ENCODE results near the gene SLC22A17.

SLC22A17 gene

GRCh38 chr14:23306412-23307145 lies 46.1 kb downstream of the SLC22A17 start, which contains the start of gene BCL2L2:
TSS of gene BCL2L2 (plus strand) at chr14:23306833. CDS start at chr14:23307768, 935 bp downstream.
- DNase-seq = no peak

DNA sequence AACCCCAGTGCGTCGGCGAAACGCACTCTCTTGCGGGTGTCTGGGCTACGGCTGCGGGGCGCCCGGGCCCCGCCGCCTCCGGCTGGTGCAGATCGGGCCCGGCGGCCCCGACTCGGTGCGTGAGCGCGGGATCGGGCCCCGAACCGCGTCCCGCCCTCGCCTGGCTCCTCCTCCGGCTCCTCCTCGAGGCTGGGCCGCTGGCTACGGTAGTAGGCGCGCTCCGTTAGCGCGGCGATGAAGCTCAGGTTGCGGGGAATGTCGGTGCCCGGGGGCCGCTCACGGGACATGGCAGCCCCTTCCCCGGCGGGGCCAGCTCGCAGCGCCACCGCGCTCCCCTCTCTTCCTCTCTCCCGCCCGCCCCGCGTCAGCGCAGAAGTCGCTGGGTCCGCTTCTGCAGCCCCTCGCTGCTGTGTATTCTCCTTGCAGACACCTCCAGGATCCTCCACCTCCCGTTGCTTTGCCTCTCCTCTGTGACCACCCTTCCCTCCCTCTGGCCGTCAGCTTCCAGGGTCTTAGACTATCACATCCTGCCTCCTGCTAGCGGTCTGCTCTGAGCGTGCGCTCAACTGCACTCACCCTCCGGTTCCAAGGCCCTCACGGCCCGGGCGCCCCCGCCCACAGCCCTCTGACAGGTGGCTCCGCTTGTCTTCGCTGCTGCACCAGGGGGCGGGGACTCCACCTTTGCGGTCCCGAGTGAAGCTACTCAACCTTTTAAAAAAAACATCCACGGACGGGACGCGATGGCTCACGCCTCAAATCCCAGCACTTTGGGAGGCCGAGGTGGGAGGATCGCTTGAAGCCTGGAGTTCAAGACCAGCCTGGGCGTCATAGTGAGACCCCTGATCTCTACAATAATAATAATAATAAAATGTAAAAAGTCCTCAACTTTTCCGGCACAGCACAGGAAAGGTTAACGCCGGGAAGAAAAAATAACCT lies 50.1 kb downstream of the SLC22A17 start, which contains the start of gene PPP1R3E:
Gene PPP1R3E, minus strand, starts transcription at position 570 of the 936 bp plus-strand sequence. Its CDS starts 283 bp downstream, at position 287.
- peak; percentile 83 for DNase-seq

DNA sequence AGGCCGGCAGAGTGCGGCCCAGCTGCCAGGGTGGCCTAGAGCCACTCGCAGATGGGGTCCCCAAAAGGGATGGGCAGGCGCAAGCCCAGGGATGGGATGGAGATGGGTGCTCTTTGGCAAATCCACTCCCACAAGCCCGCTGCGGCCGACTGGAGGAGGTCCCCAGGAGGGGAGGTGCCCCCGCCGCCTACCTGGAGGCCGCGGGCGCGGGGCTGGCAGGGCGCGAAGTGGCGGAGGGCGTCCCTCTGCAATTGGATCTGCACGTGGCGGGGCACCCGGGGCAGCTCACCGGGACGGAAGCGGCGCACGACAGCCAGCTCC lies 50.8 kb downstream of the SLC22A17 start:
- peak; percentile 58 for DNase-seq

DNA sequence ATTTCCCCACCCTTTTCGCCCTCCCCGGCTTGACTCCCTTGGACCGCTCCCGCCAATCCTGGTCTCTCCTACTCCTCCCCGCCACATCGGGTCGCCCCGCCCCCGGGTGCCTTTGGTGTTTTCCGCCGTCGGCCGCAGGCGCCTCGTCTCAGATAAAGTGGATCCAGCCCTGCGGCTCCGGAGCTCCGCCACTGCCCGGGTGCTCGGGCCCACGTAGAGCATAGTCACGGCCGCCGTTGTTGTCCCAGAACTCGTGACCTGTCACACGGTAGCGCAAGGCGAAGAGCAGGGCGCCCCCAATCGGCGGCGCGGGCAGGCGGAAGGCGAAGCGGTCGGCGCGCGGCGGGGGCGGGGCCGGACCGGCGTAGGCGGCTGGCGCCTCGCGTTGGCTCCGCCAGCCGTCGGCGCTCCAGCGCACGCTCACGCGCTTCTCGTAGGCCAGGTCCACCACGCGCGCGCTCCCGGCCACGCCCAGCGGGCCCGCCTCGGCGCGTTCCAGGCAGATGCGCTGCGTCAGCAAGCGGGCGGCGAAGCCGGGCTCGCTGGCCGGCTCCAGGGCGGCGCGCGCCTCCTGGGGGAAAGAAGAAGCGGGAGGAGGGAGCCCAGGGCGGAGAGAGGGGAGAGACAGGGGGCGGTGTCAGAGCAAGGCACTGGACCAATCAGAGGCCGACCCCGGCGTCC lies 51.3 kb downstream of the SLC22A17 start:
- DNase-seq = peak; percentile 93

GRCh38 chr14:23300687-23301223 lies 51.9 kb downstream of the SLC22A17 start:
- DNase-seq = peak; percentile 19

GRCh38 chr14:23299986-23300686 lies 52.6 kb downstream of the SLC22A17 start:
- no peak for DNase-seq

GRCh38 chr14:23299211-23299957 lies 53.3 kb downstream of the SLC22A17 start:
- DNase-seq = no peak

DNA sequence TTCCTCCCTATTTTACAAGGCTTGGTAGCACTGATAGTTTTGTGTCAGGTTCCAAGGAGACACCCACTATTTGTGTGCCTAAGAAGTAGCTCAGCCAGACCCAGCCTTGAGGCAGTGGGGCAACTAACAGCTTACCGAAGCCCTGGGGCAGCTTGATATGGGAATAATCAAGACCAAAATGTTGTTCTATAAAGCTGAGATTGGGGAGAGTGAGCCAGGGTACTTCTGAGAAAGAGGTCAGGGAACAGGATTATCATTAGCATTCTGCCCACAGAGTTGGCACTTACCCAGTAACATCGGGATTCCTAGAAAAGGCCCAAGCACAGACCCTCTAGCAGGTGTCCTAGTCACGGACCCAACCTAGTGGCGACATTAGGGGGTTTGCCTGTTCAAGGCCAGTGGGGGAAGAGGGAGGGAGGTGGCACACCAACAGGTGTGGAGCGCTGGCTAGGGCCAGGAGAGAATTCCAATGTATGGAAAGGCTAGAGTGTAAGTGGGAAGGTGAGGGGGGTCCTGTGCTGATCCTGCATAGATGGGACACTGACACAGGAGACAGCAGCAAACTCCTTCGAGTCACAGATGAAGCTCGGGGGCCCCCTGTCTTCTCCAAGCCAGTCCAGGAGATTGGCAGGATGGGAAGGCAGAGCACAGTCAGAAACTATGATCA lies 54.9 kb downstream of the SLC22A17 start:
- DNase-seq = no peak

DNA sequence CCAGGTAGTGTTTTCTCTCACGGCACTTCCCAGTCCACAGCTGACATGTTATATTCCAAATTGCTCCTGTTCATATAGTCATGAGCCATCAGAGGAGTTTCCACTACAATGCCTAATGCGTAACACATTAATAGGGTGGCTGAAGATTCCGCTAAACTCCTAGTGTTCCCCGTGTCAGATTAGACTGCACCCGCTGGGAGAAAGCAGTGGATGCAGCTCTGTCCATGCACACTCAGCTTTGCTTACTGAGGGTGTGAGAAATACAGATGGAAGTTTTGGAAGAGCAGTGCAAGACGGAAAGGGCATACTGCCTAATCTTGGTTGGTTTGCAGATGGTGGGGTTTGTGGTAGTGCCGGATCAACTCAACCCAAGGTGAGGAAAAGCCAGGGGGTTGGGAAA lies 55.6 kb downstream of the SLC22A17 start:
- no peak for DNase-seq

Data from effector CD4-positive, alpha-beta T cell (primary cell).